DMS114 treated with DMSO at 0.1 percent for 48 hours (cell line): Measurements from ENCODE around the gene DFFB.
"Not testable (repeated sequence)": the region's sequence is repeated elsewhere in the genome, so short reads cannot be mapped to it uniquely, and the experiment has no call there.

Experiments
- DNase-seq: peaks from one replicate; lab custom pipeline; 2025; ENCODE audit not compliant: unreplicated experiment; lab: John Stamatoyannopoulos, UW

Gene DFFB

GRCh38 chr1:3907621-3908165, 50.4 kb downstream of the DFFB start:
- no peak for DNase-seq

GRCh38 chr1:3908886-3909517, 51.7 kb downstream of the DFFB start:
- no peak for DNase-seq

GRCh38 chr1:3909615-3910014, 52.3 kb downstream of the DFFB start:
- no peak for DNase-seq

- DNase-seq, result no peak
Observed at GRCh38 chr1:3910049-3910731, 52.9 kb downstream of the DFFB start.

- DNase-seq, result peak; percentile 63
Observed at GRCh38 chr1:3910857-3911845, 53.9 kb downstream of the DFFB start.

- DNase-seq, result no peak
Observed at GRCh38 chr1:3911981-3912808, 54.9 kb downstream of the DFFB start.

- no peak for DNase-seq
Observed at GRCh38 chr1:3912809-3913685, 55.8 kb downstream of the DFFB start.

GRCh38 chr1:3914331-3914851, 57.1 kb downstream of the DFFB start:
- no peak for DNase-seq

- DNase-seq, result no peak
Observed at GRCh38 chr1:3914911-3915310, 57.6 kb downstream of the DFFB start.

- no peak for DNase-seq
Observed at GRCh38 chr1:3915551-3916121, 58.4 kb downstream of the DFFB start.

GRCh38 chr1:3917761-3918160, 60.5 kb downstream of the DFFB start:
- no peak for DNase-seq

GRCh38 chr1:3918359-3918758, 61.1 kb downstream of the DFFB start:
- DNase-seq, result not testable (repeated sequence)

GRCh38 chr1:3918966-3919611, 61.8 kb downstream of the DFFB start:
- no peak for DNase-seq

GRCh38 chr1:3919706-3920105, 62.4 kb downstream of the DFFB start:
- no peak for DNase-seq

- DNase-seq, result no peak
Observed at GRCh38 chr1:3921765-3922164, 64.5 kb downstream of the DFFB start.

- no peak for DNase-seq
Observed at GRCh38 chr1:3922201-3922725, 65.0 kb downstream of the DFFB start.

- no peak for DNase-seq
Observed at GRCh38 chr1:3922851-3923250, 65.6 kb downstream of the DFFB start.
